ENCODE results near the gene CDK6. TPM values are rescaled to one million over a fixed set of nuclear protein-coding genes. Genes with fewer than 3 reads are reported as not detected.
"Not testable (repeated sequence)": the region's sequence is repeated elsewhere in the genome, so short reads cannot be mapped to it uniquely, and the experiment has no call there.

Gene CDK6
- polyA plus RNA-seq, 12 donors: 38.2 to 80.7 (median 58.5) TPM; not detected in 1

DNA sequence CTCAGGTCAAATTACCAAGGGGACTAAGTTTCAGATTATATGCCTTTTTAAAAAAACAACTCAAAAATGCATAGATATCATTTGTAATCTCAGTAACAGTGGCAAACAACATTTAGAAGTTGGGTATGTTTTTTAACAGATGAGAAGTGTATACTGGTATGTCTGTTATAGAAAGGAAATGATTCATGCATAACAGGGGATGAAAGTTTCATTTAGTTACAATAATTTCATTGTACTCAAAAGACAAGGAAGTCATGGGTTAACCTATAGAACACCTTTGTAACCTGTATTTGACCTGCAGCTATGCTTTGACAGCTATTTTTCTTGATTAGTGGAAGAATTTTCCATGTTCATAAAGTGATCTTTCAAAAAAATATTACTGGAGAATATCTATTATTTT lies 210.8 kb downstream of the CDK6 start:
- DNase-seq: no peak

- no peak for DNase-seq
These were observed 211.9 kb downstream of the CDK6 start for GRCh38 chr7:92624298-92624996.

DNA sequence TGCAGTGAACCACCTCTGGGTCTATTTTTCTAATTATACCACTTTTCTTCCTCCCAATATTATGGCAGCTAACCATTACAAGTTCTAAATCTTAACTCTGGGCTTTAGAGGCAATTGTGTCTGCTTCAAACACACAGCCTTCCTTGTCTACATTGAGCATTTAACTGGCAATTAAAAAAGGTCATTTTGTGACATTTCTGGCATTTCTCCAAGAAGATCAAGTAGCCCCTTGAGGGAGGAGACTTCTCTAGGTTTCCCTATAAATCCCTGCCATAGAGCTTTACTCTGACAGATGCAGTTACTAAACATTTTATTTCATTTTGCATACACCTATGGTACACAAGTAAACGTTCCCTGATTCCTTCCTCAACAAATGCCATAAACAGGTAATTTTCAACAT lies 212.8 kb downstream of the CDK6 start:
- DNase-seq: no peak

GRCh38 chr7:92622685-92623084 lies 213.7 kb downstream of the CDK6 start:
- no peak for DNase-seq

- DNase-seq: no peak
These were observed 214.3 kb downstream of the CDK6 start for GRCh38 chr7:92622030-92622429.

DNA sequence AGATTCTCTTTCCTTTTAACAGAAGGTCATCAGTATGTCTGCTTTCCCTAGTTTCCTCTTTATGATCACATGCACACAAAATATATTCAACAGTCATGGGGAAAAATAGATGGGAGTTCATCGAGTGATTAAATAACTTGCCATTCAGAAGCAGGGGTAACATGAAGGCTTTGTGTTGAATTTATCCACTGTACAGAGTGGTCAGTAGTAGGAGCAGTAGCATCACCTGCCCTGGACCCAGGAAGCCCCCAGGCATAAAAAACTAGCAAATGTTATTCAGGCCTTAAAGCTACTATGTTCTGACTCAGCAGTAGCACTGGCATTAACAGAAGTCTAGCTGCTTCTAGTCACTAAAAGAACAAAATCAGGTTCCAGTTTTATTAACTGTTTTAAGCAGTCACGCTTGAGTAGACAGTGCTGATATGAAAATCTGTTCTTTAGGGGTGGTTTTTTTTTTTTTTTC lies 214.8 kb downstream of the CDK6 start:
- no peak for DNase-seq

DNA sequence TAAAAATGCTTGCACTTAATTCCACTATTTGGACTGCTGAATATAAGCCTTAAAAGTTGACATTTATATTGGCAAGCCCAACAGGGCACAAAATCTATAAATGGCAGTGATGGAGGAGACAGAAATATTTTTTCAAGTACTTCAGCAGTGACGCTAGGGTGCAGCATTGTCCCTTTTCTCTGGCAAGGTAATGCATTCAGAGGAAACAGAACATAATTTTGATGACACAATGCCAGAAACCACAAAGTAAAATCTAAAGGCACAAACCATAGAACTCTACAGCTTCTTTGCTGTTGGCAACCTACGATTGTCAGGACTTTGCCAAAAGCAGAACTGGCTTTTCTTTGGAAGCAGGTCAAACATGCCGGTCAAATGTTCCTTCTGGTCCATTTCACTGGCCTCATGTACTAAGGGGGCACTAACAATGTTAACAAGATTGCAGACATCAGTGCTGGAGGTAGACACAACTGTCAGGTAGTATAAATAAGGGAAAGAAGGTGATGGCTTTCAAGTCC lies 215.3 kb downstream of the CDK6 start:
- peak; percentile 86 for DNase-seq

DNA sequence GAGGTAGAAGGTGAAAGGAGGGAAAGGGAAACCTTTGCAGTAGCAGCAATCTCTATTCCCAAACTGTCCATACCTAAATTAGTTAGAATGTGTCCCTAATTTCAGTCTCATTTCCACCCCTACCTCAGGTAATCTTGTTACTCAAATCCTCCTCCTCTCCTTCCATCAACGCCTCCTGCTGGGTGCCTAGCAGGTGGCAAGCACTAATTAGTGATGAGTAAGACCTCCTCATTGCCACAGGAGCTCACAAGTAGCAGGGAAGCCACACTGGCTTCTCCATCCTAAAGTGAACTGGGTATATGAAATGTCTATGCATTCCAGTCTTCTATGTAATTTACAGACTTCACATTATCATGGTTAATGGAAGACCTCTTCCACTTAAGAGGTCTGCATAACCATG lies 220.5 kb downstream of the CDK6 start:
- no peak for DNase-seq

- no peak for DNase-seq
These were observed 221.7 kb downstream of the CDK6 start for GRCh38 chr7:92614660-92615174.

- DNase-seq: no peak
These were observed 222.7 kb downstream of the CDK6 start for GRCh38 chr7:92613720-92614119.

- DNase-seq: no peak
These were observed 223.2 kb downstream of the CDK6 start for GRCh38 chr7:92613214-92613613.

- DNase-seq: no peak
These were observed 223.9 kb downstream of the CDK6 start for GRCh38 chr7:92612501-92612900.

DNA sequence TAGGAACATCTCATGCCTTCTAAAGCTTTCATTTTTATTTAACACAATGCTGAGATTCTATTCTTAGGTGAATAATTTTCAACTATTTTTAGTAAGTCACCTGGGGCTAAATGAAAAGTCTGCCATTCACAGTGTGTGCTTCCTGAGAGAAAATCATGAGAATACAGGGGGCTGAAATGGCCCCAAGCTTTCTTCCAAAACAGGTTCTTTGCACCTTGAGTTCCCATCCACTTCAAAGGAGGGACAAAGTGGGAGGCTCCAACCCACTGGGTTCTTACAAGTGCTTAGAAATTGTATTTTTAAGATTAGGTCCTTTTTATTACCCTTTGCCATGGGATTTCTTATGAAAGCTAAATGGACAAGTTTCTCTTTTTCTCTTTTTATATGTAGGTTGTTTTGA lies 224.6 kb downstream of the CDK6 start:
- no peak for DNase-seq

GRCh38 chr7:92609921-92610518 lies 226.4 kb downstream of the CDK6 start:
- no peak for DNase-seq

- no peak for DNase-seq
These were observed 227.7 kb downstream of the CDK6 start for GRCh38 chr7:92608380-92609322.

DNA sequence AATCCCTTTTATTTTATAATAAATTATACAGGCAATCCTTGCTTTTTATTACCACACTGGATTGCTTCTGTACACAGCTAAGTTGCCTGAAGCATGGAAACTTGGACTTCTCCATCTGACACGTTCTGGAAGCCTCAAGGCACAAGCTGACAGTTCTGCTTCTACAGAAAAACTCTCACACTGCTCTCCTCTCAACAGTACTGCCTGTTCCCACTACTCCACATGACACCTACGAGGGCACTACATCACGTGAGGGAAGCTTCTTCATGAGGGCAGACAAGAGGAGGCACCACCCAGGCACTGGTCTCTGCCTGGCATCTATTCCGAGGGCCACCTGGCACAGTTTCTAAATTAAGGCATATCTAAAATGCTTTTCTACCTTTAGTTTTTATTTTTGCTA lies 229.4 kb downstream of the CDK6 start:
- no peak for DNase-seq

DNA sequence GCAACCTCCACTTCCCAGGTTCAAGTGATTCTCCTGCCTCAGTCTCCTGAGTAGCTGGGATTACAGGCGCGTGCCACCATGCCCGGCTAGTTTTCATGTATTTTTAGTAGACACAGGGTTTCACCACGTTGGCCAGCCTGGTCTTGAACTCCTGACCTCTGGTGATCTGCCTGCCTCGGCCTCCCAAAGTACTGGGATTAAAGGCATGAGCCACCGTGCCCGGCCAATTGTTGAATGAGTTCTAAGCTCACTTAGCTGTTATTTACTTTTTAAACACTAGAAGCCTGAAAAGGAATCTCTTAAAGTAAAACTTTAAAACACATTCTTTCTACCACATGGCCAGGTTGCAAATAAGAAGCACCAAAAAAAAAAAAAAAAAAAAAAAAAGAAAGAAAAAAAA lies 231.9 kb downstream of the CDK6 start:
- DNase-seq: not testable (repeated sequence)

DNA sequence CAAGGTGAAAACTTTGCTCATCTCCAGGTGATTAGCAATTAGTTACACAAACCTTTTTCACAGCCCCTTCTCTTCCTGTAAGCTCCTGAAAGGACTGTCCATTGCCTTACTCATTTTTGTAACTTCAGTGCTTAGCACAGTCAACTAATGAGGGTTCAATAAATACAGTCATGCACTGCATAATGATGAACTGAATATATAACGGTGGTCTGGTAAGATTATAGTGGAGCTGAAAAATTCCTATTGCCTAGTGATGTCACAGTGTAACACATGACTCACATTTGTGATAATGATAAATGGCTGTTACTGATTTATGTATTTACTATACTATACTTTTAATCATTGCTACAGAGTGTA lies 233.3 kb downstream of the CDK6 start:
- DNase-seq: no peak

GRCh38 chr7:92602352-92603088 lies 233.9 kb downstream of the CDK6 start:
- no peak for DNase-seq

DNA sequence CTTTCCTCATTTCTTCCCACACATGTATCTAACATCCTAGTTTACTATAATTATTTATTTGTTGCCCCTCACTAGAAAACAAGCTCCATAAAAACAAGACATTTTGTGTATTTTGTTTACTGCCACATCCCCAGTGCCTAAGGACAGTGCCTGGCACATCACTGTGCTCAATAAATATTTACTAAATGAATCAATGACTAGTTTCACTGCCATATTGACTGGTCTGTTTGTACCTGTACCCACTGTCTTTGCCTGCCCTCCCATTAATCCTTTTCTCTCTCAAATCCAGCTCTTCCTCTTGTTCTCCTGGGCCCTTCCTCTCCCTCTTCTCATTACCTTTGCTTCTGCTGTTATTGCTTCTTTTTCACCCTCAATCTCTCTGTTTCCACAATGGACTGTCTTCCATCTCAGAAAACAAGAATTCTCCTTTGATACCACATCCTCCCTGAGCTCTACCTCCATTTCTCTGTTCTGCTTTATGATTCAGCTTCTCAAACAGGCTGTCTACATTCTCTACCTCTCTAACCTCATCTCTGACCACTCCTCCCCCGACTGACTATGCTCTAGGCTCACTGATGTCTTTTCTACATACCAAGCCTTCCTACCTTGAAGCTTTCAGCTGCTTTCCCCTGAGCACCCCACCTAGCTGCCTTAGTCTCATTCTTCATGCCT lies 237.9 kb downstream of the CDK6 start:
- DNase-seq: no peak

- DNase-seq: no peak
These were observed 241.1 kb downstream of the CDK6 start for GRCh38 chr7:92595281-92595680.
